ENCODE data around the gene KMO. TPM values are rescaled to one million over a fixed set of nuclear protein-coding genes. Genes with fewer than 3 reads are reported as not detected.

Gene KMO
- polyA plus RNA-seq, 4 donors = 0.59 to 23.4 (median 18.7) TPM

- DNase-seq (ENCODE audit: low read depth in 4 of 4, low spot score in 3 of 4) = no peak
Measured at GRCh38 chr1:241536304-241536703, 4.1 kb downstream of the KMO start.

- no peak for DNase-seq (ENCODE audit: low read depth in 4 of 4, low spot score in 3 of 4)
Measured at GRCh38 chr1:241536969-241537368, 4.8 kb downstream of the KMO start.

GRCh38 chr1:241542199-241542907, 10.2 kb downstream of the KMO start:
- DNase-seq (ENCODE audit: low read depth in 4 of 4, low spot score in 3 of 4) = no peak

GRCh38 chr1:241548008-241548407, 15.8 kb downstream of the KMO start:
- DNase-seq (ENCODE audit: low read depth in 4 of 4, low spot score in 3 of 4) = no peak

GRCh38 chr1:241550318-241550717, 18.1 kb downstream of the KMO start:
- DNase-seq (ENCODE audit: low read depth in 4 of 4, low spot score in 3 of 4) = no peak

GRCh38 chr1:241551759-241552638, 19.8 kb downstream of the KMO start:
- DNase-seq (ENCODE audit: low read depth in 4 of 4, low spot score in 3 of 4) = no peak

GRCh38 chr1:241553886-241554592, 21.9 kb downstream of the KMO start:
- DNase-seq (ENCODE audit: low read depth in 4 of 4, low spot score in 3 of 4) = no peak

- DNase-seq (ENCODE audit: low read depth in 4 of 4, low spot score in 3 of 4) = no peak
Measured at GRCh38 chr1:241555526-241555925, 23.3 kb downstream of the KMO start.

- DNase-seq (ENCODE audit: low read depth in 4 of 4, low spot score in 3 of 4) = no peak
Measured at GRCh38 chr1:241557031-241557430, 24.9 kb downstream of the KMO start.

- DNase-seq (ENCODE audit: low read depth in 4 of 4, low spot score in 3 of 4) = no peak
Measured at GRCh38 chr1:241557551-241558193, 25.5 kb downstream of the KMO start.

- no peak for DNase-seq (ENCODE audit: low read depth in 4 of 4, low spot score in 3 of 4)
Measured at GRCh38 chr1:241560146-241560848, 28.1 kb downstream of the KMO start.

GRCh38 chr1:241560849-241561187, 28.6 kb downstream of the KMO start:
- DNase-seq (ENCODE audit: low read depth in 4 of 4, low spot score in 3 of 4) = no peak

- DNase-seq (ENCODE audit: low read depth in 4 of 4, low spot score in 3 of 4) = no peak
Measured at GRCh38 chr1:241569848-241570247, 37.7 kb downstream of the KMO start.

- no peak for DNase-seq (ENCODE audit: low read depth in 4 of 4, low spot score in 3 of 4)
Measured at GRCh38 chr1:241574154-241574553, 42.0 kb downstream of the KMO start.

- no peak for DNase-seq (ENCODE audit: low read depth in 4 of 4, low spot score in 3 of 4)
Measured at GRCh38 chr1:241579434-241579833, 47.3 kb downstream of the KMO start.

GRCh38 chr1:241582921-241583321, 50.7 kb downstream of the KMO start:
- DNase-seq (ENCODE audit: low read depth in 4 of 4, low spot score in 3 of 4) = no peak

- no peak for DNase-seq (ENCODE audit: low read depth in 4 of 4, low spot score in 3 of 4)
Measured at GRCh38 chr1:241586905-241587512, 54.8 kb downstream of the KMO start.

GRCh38 chr1:241589521-241589920, 57.3 kb downstream of the KMO start:
- DNase-seq (ENCODE audit: low read depth in 4 of 4, low spot score in 3 of 4) = no peak

- no peak for DNase-seq (ENCODE audit: low read depth in 4 of 4, low spot score in 3 of 4)
Measured at GRCh38 chr1:241590719-241591118, 58.5 kb downstream of the KMO start.

- DNase-seq (ENCODE audit: low read depth in 4 of 4, low spot score in 3 of 4) = no peak
Measured at GRCh38 chr1:241591317-241591716, 59.1 kb downstream of the KMO start.
